ENCODE results near the gene TMEM120B.

Gene TMEM120B

DNA sequence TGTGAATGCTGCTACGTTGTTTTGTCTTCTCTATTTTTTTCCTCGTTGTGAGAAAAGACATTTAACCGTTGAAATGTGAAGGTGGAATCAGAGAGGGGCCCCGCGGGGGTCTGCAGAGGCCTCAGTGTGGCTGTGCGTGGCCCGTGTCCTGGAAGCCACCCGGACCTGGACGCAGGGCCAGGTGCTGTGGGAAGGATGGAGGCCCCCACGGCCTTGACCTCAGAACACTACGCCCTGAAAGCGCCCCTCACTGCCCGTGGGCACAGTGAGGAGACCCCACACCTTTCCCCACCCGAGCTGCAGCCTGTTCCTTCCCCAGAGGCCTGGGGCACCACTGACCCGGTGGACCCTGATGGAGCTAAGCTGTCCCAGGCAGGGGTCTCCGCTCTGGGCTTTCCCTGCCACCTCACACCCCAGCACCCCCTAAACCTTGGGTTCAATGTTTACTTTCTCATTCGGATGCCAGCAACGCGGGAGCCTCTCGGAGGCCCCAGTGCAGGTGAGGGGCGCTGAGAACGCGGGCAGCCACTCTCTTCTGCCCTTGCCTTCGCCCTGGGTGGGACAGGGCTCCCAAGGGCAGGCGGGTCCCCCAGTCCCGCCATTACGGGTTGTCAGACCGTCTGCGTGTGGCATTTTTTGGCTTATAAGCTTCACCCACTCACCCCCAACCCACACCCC lies 118.2 kb downstream of the TMEM120B start:
- no peak for TF ChIP-seq YY1 (IDR thresholded peaks at IDR 0.05; ENCODE audit: insufficient read depth, insufficient read length)
- no peak for TF ChIP-seq ZNF274 (IDR thresholded peaks at IDR 0.05; ENCODE audit: low read depth, low read length)
- H3K4me1 ChIP-seq (ENCODE audit: insufficient read depth, insufficient read length) = peaks cover 5% of the 10 kb centered on the region
- H3K9me3 ChIP-seq (ENCODE audit: insufficient read depth, low read length) = no peaks in the 10 kb centered on the region
- H3K9ac ChIP-seq (ENCODE audit: insufficient read length, low read depth) = no peak overlapping the region
- peaks cover 67% of the 10 kb centered on the region for H3K36me3 ChIP-seq (ENCODE audit: insufficient read depth, insufficient read length, low read length)
- no peak for DNase-seq (ENCODE audit: low read depth, low spot score)
- H3K27me3 ChIP-seq (ENCODE audit: insufficient read depth, insufficient read length) = no peaks in the 10 kb centered on the region
- H3K4me3 ChIP-seq (ENCODE audit: insufficient read length, low read depth) = no peak overlapping the region

Measured in NT2/D1 (cell line).